Measurements from ENCODE around the gene SETD1A. TPM values are rescaled to one million over a fixed set of nuclear protein-coding genes. Genes with fewer than 3 reads are reported as not detected.

The SETD1A gene
- total RNA-seq = 1 to 10 TPM; 3.7 to 7.4 (median 6.9) TPM
- long read RNA-seq, partial matches to known transcripts = 1 of 1 reads
- long read RNA-seq, other reads (novel, unspliced or antisense) = 0 of 1 reads

DNA sequence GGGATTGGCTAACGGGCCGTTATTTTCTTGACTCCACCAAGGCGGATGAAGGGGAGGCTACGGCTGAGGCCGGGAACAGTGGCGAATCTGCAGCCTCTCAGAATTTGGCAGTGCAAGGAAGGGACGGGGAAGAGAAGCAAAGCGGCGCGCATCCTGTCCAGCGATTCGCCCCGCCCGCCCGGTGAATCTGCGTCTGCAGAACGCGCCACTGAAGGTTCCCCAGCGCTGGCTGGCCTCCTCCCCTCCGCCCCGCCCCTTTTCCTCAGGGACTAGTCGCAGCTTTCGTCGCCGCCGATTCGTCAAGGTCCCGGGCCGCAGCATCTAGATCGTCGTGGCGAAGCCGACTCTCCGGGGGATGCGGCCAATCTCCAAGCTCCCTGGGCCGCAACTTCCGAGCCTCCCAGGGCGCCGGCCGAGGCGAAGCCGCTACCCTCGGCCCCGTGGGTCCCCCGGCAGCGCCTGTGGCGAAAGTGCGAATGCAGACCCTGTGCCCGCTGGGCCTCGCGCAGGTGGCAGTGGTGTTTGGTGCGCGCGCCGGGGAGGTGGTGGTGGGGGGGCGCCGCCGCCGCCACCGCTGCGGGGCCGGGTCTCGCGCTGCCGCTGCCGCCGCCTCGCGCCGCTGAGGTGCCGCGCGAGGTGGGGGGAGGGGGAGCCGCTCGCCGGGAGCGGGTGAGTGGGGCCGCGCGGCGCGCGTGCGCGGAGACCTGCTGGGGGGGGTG is at the start of gene SETD1A:
SETD1A (plus strand) TSS at position 299 of the 719 bp plus-strand sequence. CDS start 978 bp downstream, outside the sequence.
- ATAC-seq = peak; percentile 89 to 91 (median 90)
- Histone ChIP-seq H3K36me3 (peaks cover 0 to 35% (median 18%) of the 10 kb centered on the region in 4 donors), H3K27ac (peak within 1 kb of the TSS; percentile 94 to 99 (median 98)), H3K4me1 (peaks cover 0 to 51% (median 18%) of the 10 kb centered on the region in 4 donors), H3K9me3 (no peaks in the 10 kb centered on the region), H3K27me3 (no peaks in the 10 kb centered on the region), H3K4me3 (peak within 1 kb of the TSS; percentile 64 to 87 (median 84))
- WGBS (ENCODE audit: insufficient coverage, low coverage, low lambda C conversion rate, missing lambda C conversion rate) = 0% methylated on average over 6 of the region's 85 CpGs
- DNase-seq = peak; percentile 97 to 98 (median 98)
- intact Hi-C loops (cut with DNase I) = no loop called here
- peak; percentile 58 for TF ChIP-seq POLR2A (IDR thresholded peaks at IDR 0.05)
- TF ChIP-seq, protein P1, sequence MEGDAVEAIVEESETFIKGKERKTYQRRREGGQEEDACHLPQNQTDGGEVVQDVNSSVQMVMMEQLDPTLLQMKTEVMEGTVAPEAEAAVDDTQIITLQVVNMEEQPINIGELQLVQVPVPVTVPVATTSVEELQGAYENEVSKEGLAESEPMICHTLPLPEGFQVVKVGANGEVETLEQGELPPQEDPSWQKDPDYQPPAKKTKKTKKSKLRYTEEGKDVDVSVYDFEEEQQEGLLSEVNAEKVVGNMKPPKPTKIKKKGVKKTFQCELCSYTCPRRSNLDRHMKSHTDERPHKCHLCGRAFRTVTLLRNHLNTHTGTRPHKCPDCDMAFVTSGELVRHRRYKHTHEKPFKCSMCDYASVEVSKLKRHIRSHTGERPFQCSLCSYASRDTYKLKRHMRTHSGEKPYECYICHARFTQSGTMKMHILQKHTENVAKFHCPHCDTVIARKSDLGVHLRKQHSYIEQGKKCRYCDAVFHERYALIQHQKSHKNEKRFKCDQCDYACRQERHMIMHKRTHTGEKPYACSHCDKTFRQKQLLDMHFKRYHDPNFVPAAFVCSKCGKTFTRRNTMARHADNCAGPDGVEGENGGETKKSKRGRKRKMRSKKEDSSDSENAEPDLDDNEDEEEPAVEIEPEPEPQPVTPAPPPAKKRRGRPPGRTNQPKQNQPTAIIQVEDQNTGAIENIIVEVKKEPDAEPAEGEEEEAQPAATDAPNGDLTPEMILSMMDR (IDR thresholded peaks at IDR 0.05) = no peak

DNA sequence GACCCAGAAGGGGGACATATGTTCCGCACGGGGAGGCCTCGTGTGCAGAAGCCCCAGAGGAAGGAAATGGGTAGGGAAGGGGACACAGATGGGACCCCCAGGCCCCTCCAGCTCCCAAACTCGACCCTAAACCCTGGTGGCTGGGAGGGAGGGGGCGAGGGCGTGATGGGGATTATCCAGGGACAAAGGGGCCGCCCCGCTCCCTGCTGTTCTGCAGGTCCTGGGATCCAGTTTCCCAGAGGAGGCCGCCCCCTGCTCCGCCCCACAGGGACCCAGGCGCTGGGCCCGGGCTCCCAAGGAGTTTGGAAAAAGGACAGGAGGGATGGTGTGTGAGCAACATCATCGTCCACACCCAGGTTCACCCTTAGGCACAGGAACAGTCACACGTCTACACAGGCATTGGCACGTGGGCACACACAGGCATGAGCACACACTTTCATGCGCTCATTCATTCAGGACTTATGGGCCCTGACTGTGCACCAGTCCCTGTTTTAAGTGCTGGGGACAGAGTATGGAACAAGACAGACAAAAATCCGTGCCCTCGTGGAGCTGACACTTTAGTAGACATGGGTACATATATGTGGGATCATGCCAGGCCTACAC is 47.0 kb upstream of the SETD1A start:
- Histone ChIP-seq H3K4me1 (no peaks in the 10 kb centered on the region), H3K4me3 (no peak overlapping the region), H3K9me3 (no peaks in the 10 kb centered on the region), H3K27me3 (no peaks in the 10 kb centered on the region), H3K27ac (no peak overlapping the region), H3K36me3 (no peaks in the 10 kb centered on the region)
- WGBS (ENCODE audit: insufficient coverage, low coverage, low lambda C conversion rate, missing lambda C conversion rate) = 42% methylated on average over 2 of the region's 18 CpGs
- intact Hi-C loops (cut with DNase I) = loop anchor here in 1 of 2 donors (5.0 kb wide), 1 partner anchor 63 kb away; no protein-coding TSS in a partner anchor
- ATAC-seq (peak in 1 of 4 donors; percentile 14), DNase-seq (no peak)
- TF ChIP-seq, protein P1 (IDR thresholded peaks at IDR 0.05) = no peak
- TF ChIP-seq POLR2A (IDR thresholded peaks at IDR 0.05) = no peak

- no peaks in the 10 kb centered on the region for H3K9me3 ChIP-seq
- H3K4me3 ChIP-seq = no peak overlapping the region
- ATAC-seq (peak in 1 of 4 donors; percentile 12), DNase-seq (no peak)
- H3K27me3 ChIP-seq = no peaks in the 10 kb centered on the region
- intact Hi-C loops (cut with DNase I) = loop anchor here in 1 of 2 donors (5.0 kb wide), 1 partner anchor 66 kb away; no protein-coding TSS in a partner anchor
- TF ChIP-seq POLR2A (IDR thresholded peaks at IDR 0.05) = no peak
- TF ChIP-seq, protein P1 (IDR thresholded peaks at IDR 0.05) = no peak
- 73% methylated on average over 2 of the region's 6 CpGs for WGBS (ENCODE audit: insufficient coverage, low coverage, low lambda C conversion rate, missing lambda C conversion rate)
- H3K4me1 ChIP-seq = no peaks in the 10 kb centered on the region
- no peaks in the 10 kb centered on the region for H3K36me3 ChIP-seq
- no peak overlapping the region for H3K27ac ChIP-seq
These were observed 44.7 kb upstream of the SETD1A start for GRCh38 chr16:30912794-30913412.

- ATAC-seq = no peak
- intact Hi-C loops (cut with DNase I) = loop anchor here in 1 of 2 donors (5.0 kb wide), 1 partner anchor 68 kb away; no protein-coding TSS in a partner anchor
- 100% methylated on average over 1 of the region's 3 CpGs for WGBS (ENCODE audit: insufficient coverage, low coverage, low lambda C conversion rate, missing lambda C conversion rate)
- Histone ChIP-seq H3K9me3 (no peaks in the 10 kb centered on the region), H3K36me3 (no peaks in the 10 kb centered on the region), H3K4me3 (no peak overlapping the region), H3K4me1 (no peaks in the 10 kb centered on the region), H3K27ac (no peak overlapping the region), H3K27me3 (no peaks in the 10 kb centered on the region)
- TF ChIP-seq POLR2A (IDR thresholded peaks at IDR 0.05) = no peak
- TF ChIP-seq, protein P1 (IDR thresholded peaks at IDR 0.05) = no peak
- no peak for DNase-seq
These were observed 42.7 kb upstream of the SETD1A start for GRCh38 chr16:30914830-30915229.

All from right lobe of liver (tissue), 6 donors.